Measurements from ENCODE around the gene SIX5. TPM values are rescaled to one million over a fixed set of nuclear protein-coding genes. Genes with fewer than 3 reads are reported as not detected.

The SIX5 gene
- total RNA-seq, 1 donor from 2014 or later: 16.8 TPM

DNA sequence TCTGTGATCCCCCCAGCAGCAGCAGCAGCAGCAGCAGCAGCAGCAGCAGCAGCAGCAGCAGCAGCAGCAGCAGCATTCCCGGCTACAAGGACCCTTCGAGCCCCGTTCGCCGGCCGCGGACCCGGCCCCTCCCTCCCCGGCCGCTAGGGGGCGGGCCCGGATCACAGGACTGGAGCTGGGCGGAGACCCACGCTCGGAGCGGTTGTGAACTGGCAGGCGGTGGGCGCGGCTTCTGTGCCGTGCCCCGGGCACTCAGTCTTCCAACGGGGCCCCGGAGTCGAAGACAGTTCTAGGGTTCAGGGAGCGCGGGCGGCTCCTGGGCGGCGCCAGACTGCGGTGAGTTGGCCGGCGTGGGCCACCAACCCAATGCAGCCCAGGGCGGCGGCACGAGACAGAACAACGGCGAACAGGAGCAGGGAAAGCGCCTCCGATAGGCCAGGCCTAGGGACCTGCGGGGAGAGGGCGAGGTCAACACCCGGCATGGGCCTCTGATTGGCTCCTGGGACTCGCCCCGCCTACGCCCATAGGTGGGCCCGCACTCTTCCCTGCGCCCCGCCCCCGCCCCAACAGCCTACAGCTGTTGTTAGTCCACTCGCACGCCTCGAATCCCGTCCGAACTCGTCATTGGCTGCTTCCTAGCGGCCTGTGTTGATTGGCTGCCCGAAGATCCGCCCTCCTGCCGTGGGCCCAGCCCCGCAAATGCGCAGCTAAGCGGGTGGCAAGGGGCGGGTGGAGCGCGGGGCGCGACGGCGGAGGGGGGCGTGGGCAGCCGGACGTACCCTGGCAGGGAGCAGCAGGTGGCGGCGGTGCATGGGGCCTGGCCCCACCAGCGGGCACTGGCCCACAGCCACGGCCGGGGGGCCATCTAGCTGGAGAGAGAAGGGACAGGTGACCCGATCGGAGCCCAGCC lies 1.4 kb upstream of the SIX5 start:
- peak; percentile 97 for TF ChIP-seq CTCF (IDR thresholded peaks at IDR 0.05)
- no peaks in the 10 kb centered on the region for H3K9me3 ChIP-seq
- peak overlapping the region; percentile 89 for H3K27ac ChIP-seq
- ATAC-seq (peak; percentile 85 to 89), DNase-seq (peak; percentile 96)
- peak overlapping the region; percentile 73 for H3K4me3 ChIP-seq
- peaks cover 26% of the 10 kb centered on the region for H3K27me3 ChIP-seq (ENCODE audit: low read depth)
- peaks cover 14% of the 10 kb centered on the region for H3K36me3 ChIP-seq
- peaks cover 34% of the 10 kb centered on the region for H3K4me1 ChIP-seq
- intact Hi-C loops (cut with DNase I): no loop called here

GRCh38 chr19:45769821-45770191 lies 754 bp upstream of the SIX5 start:
- DNase-seq: peak; percentile 68
- H3K36me3 ChIP-seq: peaks cover 13% of the 10 kb centered on the region
- no peak for TF ChIP-seq CTCF (IDR thresholded peaks at IDR 0.05)
- peak overlapping the region; percentile 73 for H3K4me3 ChIP-seq
- H3K4me1 ChIP-seq: peaks cover 34% of the 10 kb centered on the region
- peak in 1 of 2 donors; percentile 3 for ATAC-seq
- peak overlapping the region; percentile 89 for H3K27ac ChIP-seq
- no peaks in the 10 kb centered on the region for H3K9me3 ChIP-seq
- intact Hi-C loops (cut with DNase I): no loop called here
- H3K27me3 ChIP-seq (ENCODE audit: low read depth): peaks cover 26% of the 10 kb centered on the region

- Histone ChIP-seq H3K27ac (peak overlapping the region; percentile 89), H3K4me3 (peak overlapping the region; percentile 73), H3K9me3 (no peaks in the 10 kb centered on the region), H3K36me3 (peaks cover 10% of the 10 kb centered on the region), H3K27me3 (ENCODE audit: low read depth) (peaks cover 26% of the 10 kb centered on the region), H3K4me1 (peaks cover 43% of the 10 kb centered on the region)
- peak; percentile 59 for DNase-seq
- intact Hi-C loops (cut with DNase I): no loop called here
- no peak for TF ChIP-seq CTCF (IDR thresholded peaks at IDR 0.05)
- peak in 1 of 2 donors; percentile 1 for ATAC-seq
These were observed 433 bp downstream of the SIX5 start for GRCh38 chr19:45768655-45768983.

DNA sequence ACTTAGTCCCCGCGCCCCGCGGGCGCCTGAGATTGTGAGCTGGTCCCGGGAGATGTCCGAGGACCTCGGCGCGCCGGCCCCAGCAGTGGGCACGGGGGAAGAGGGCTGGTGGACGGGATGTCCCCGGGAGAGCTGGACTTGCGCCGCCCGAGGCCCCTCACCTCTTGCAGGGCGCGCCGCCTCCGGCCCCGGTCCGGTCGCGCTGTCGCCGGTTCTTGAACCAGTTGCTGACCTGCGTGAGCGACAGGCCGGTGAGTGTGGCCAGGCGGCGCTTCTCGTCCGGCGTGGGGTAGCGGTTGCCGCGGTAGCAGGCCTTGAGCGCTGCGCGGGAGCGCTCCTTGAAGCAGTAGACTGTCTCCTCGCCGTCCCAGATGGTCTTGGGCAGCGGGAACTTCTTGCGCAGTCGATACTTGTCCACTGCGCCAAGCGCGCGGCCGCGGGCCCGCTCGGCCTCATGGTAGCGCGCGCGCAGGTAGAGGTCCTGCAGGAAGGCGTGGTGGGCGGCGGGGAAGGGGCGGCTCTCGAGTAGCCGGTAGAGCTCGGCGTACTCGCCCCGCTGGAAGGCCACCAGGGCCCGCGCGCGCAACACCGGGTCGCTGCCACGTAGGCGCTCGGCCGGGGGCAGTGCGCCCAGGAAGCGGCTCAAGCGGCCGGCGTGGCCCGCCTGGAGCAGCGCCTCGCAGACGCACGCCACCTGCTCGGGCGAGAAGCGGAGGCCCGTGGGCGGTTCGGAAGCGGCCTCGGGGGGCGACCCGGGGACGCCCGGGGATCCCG lies 984 bp downstream of the SIX5 start:
- DNase-seq: peak; percentile 81
- Histone ChIP-seq H3K36me3 (peaks cover 4% of the 10 kb centered on the region), H3K4me1 (peaks cover 43% of the 10 kb centered on the region), H3K27ac (peak overlapping the region; percentile 89), H3K9me3 (no peaks in the 10 kb centered on the region), H3K4me3 (peak overlapping the region; percentile 73), H3K27me3 (ENCODE audit: low read depth) (peaks cover 25% of the 10 kb centered on the region)
- no peak for TF ChIP-seq CTCF (IDR thresholded peaks at IDR 0.05)
- intact Hi-C loops (cut with DNase I): no loop called here
- peak; percentile 0 to 1 for ATAC-seq

GRCh38 chr19:45767410-45767880 lies 1.6 kb downstream of the SIX5 start:
- Histone ChIP-seq H3K9me3 (no peaks in the 10 kb centered on the region), H3K4me1 (peaks cover 43% of the 10 kb centered on the region), H3K27ac (peak overlapping the region; percentile 89), H3K27me3 (ENCODE audit: low read depth) (peaks cover 18% of the 10 kb centered on the region), H3K4me3 (peak overlapping the region; percentile 73), H3K36me3 (peaks cover 4% of the 10 kb centered on the region)
- TF ChIP-seq CTCF (IDR thresholded peaks at IDR 0.05): no peak
- DNase-seq (peak; percentile 77), ATAC-seq (peak; percentile 0 to 2)
- intact Hi-C loops (cut with DNase I): no loop called here

All from lower lobe of right lung (tissue), 2 donors.